ENCODE results near the gene RMI2. TPM values are rescaled to one million over a fixed set of nuclear protein-coding genes. Genes with fewer than 3 reads are reported as not detected.
A peak's percentile ranks its signal among the peaks of the same experiment; 100 is the strongest.

RMI2 gene
- total RNA-seq, 1 donor from 2014 or later = 5.6 TPM

DNA sequence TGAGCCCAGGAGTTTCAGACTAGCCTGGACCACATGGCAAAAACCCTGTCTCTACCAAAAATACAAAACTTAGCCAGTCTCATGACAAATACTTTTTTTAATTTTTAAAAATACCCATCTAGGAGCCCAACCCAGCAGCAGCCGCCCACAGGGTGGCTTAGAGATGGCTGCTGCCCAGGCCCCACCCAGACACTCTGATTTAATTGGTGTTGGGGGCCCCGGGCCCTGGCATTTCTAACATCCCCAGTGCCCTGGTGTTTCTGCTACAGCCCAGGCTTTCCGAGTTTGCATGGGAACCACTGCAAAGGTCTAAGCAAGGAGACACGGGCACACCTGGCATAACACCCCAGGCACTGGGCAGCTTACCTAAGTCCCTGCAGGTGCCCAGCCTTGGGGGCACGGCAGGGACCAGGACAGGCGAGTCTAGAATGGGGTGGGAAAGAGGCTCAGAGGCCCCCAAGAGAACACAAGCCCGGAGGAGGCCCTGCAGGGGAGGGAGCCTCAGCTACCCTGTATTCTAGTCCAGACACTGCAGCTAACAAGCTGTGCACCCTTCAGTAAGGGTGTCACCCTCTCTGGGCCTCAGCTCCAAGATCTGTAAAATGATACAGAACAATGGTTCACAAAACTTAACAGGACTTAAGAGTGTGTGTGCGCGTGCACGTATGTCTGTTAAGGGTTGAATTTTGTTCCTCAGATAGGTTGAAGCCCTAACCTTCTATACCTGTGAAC is 48.8 kb downstream of the RMI2 start:
- Histone ChIP-seq H3K4me3 (ENCODE audit: low read depth, low read length) (no peak overlapping the region), H3K36me3 (ENCODE audit: control insufficient read depth, insufficient read depth, low read length) (no peaks in the 10 kb centered on the region), H3K27me3 (ENCODE audit: control insufficient read depth, insufficient read depth, low read length) (peaks cover 2% of the 10 kb centered on the region)
- no peak for TF ChIP-seq CTCF (IDR thresholded peaks at IDR 0.05; ENCODE audit: insufficient read depth, low read length, poor library complexity, severe bottlenecking)
- no peak for DNase-seq (ENCODE audit: low read depth)

DNA sequence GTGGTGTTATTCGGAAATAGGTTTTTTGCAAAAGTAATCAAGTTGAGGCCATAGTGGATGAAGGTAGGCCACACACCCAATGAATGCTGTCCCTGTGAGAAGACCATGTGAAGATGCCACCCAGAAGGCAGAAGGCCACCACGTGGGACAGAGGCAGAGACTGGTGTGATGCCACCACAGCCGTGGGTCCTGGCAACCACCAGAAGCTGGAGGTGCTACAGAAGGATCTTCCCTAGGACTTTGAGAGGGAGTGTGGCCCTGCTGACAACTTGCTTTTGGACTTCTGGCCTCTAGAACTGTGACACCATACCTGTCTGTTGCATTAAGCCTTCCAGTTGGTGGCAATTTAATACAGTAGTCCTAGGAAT is 49.3 kb downstream of the RMI2 start:
- Histone ChIP-seq H3K27me3 (ENCODE audit: control insufficient read depth, insufficient read depth, low read length) (peaks cover 2% of the 10 kb centered on the region), H3K4me3 (ENCODE audit: low read depth, low read length) (no peak overlapping the region), H3K36me3 (ENCODE audit: control insufficient read depth, insufficient read depth, low read length) (no peaks in the 10 kb centered on the region)
- no peak for TF ChIP-seq CTCF (IDR thresholded peaks at IDR 0.05; ENCODE audit: insufficient read depth, low read length, poor library complexity, severe bottlenecking)
- DNase-seq (ENCODE audit: low read depth) = no peak

DNA sequence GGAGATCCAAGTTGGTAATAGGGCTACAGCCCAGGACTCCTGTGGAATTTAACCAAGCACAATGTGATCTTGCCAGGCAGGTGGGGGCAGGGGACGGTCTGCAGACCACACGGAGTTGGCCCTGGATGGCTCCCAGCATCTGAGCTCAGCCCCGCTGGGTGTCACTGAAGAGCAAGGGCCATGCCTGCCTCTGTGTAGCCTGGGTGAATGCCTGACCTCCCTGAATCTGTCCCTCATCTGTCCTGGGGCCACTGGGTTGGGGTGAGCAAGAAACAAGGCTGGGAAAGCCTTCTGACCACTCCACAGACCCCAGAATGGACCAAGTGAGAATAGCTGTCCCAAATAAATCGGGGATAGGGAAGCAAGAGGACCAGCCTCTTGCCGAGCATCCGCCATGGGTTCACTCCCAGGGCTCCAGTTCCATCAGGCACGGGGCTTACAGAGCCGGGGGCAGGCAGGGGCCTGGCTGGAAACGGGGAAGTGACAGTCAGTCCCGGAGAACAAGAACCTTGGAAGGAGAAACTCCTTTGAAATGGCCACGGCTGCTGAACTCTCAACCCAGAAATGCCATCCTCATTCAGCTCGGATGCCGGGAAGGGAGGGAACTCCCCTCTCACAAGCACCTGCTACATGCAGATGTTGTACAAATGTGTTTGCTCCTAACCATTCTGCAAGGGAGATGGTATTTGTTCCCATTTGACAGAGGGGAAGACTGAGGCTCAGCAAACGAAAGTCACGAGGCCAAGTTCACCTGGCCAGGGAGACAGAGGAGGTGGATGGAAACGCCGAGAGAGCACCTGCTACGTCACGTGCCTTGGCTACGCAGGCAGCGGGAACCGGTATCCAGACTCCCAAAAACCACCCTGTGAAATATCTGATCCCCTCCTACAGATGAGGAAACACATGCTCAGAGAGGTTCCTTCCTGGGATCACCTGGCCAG is 50.0 kb downstream of the RMI2 start:
- Histone ChIP-seq H3K36me3 (ENCODE audit: control insufficient read depth, insufficient read depth, low read length) (no peaks in the 10 kb centered on the region), H3K27me3 (ENCODE audit: control insufficient read depth, insufficient read depth, low read length) (peaks cover 2% of the 10 kb centered on the region), H3K4me3 (ENCODE audit: low read depth, low read length) (no peak overlapping the region)
- DNase-seq (ENCODE audit: low read depth) = no peak
- no peak for TF ChIP-seq CTCF (IDR thresholded peaks at IDR 0.05; ENCODE audit: insufficient read depth, low read length, poor library complexity, severe bottlenecking)

- H3K4me3 ChIP-seq (ENCODE audit: low read depth, low read length) = no peak overlapping the region
- peaks cover 2% of the 10 kb centered on the region for H3K27me3 ChIP-seq (ENCODE audit: control insufficient read depth, insufficient read depth, low read length)
- DNase-seq (ENCODE audit: low read depth) = no peak
- TF ChIP-seq CTCF (IDR thresholded peaks at IDR 0.05; ENCODE audit: insufficient read depth, low read length, poor library complexity, severe bottlenecking) = no peak
- H3K36me3 ChIP-seq (ENCODE audit: control insufficient read depth, insufficient read depth, low read length) = no peaks in the 10 kb centered on the region
Measured at GRCh38 chr16:11395949-11396240, 50.6 kb downstream of the RMI2 start.

GRCh38 chr16:11396241-11397048 is 51.2 kb downstream of the RMI2 start:
- Histone ChIP-seq H3K4me3 (ENCODE audit: low read depth, low read length) (no peak overlapping the region), H3K36me3 (ENCODE audit: control insufficient read depth, insufficient read depth, low read length) (no peaks in the 10 kb centered on the region), H3K27me3 (ENCODE audit: control insufficient read depth, insufficient read depth, low read length) (peaks cover 7% of the 10 kb centered on the region)
- DNase-seq (ENCODE audit: low read depth) = no peak
- TF ChIP-seq CTCF (IDR thresholded peaks at IDR 0.05; ENCODE audit: insufficient read depth, low read length, poor library complexity, severe bottlenecking) = peak; percentile 99

All from kidney epithelial cell (primary cell).